HG02798 (cell line): ENCODE measurements around the gene PEF1.

ENCODE experiments used
- ATAC-seq: cut with Tn5 transposase; IDR thresholded peaks from one replicate; pipeline ENCODE4 v1.9.1; 2021; ENCODE audit warnings: mild to moderate bottlenecking; ENCODE audit not compliant: unreplicated experiment, poor library complexity

The PEF1 gene

DNA sequence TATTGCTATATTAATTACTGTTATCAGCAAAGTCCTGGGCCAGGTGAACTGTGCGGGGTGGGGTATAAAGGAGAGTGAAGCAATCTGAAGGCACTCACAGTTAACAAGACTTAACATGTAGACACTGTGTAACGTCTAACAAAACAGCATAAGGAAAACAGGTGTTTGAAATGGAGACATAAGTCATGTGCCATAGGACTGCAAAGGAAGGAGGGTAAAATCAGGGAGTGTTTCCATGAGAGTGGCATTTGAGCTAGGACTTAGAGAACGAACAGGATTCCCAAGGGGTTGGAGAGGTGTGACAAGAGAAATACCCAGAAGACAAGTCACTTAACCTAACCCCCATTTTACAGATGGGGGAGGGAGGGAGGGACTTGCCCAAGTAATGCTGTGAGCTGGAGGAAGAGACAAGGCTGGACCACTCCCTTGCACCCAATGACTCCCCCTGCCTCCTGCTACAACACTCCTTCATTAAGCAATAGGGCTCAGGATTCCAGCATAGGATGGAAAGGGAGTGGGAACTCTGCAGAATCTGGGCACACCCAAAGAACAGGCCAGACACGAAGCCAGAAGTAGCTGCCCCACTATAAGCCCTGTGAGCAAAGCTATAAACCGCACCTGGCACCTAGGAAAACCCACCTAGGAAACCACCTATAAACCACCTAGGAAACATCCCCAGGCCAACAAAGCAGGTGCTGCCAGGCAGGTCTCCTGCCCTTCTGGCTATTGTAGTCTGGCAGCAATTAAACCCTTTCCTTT lies 6.6 kb downstream of the PEF1 start:
- ATAC-seq, result no peak

DNA sequence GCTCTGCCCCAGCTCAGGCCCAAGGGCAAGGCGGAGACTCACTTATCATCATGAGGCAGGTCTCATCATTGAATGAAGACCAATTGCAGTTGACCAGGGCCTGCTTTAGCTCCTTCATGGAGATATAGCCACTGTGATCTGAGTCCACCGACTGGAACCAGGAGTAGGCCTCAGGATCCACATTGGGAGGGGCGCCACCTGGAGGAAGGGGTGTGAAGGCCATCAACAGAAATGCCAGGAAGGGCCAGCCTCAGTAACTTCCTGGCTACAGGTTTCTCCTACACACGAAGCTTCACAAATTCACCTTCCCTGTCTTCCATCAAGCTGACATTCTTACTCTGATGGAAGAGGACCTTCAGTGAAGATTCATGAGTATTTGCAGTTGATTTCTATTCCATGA lies 11.6 kb downstream of the PEF1 start:
- ATAC-seq, result no peak

DNA sequence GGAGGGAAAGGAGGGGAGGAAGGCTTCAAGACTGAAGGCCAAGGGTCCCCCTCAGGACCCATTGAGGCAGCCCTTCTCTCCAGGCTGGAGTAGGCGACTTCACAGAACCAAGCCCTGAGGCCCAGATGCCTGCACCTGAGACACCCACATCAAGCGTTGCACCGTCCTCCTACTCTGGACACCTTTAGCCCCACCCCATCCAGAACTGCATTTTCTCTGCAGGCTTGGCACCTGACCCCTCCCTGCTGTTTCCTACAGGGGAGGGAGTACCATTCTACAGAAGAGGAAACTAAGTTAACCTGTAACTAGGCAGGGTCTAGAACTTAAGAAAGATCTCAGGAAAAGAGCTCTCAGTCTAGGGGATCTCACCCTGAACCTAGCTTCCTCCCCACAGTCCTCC lies 12.0 kb downstream of the PEF1 start:
- no peak for ATAC-seq

DNA sequence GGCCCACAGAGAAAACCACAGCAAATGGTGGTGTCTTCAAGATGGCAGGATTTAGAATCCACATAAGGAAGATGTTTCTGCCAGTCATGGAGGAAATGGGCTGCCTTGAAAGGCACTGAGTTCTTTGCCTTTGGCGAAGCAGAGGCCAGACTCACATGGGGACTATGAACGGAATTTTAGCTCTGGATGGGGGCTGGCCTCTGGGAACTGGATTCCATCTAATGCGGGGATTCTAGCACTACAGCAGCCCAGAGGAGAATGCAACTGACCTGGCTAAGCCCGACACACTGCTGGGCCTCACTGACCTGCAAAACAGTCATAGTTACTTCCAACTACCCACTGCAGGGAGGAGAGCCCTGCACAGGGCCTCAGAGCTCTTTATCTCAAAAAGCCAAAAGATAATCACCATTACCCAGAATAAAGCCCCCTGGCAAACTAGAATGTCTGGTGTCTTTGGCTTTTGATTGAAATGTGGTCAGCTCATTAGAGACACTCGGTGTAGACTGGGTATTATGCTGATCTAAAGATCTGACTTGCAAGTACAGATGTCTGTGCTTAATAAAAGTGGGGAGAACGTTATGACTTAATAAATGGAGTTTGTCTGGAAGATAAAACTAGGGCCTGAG lies 15.6 kb downstream of the PEF1 start:
- no peak for ATAC-seq

DNA sequence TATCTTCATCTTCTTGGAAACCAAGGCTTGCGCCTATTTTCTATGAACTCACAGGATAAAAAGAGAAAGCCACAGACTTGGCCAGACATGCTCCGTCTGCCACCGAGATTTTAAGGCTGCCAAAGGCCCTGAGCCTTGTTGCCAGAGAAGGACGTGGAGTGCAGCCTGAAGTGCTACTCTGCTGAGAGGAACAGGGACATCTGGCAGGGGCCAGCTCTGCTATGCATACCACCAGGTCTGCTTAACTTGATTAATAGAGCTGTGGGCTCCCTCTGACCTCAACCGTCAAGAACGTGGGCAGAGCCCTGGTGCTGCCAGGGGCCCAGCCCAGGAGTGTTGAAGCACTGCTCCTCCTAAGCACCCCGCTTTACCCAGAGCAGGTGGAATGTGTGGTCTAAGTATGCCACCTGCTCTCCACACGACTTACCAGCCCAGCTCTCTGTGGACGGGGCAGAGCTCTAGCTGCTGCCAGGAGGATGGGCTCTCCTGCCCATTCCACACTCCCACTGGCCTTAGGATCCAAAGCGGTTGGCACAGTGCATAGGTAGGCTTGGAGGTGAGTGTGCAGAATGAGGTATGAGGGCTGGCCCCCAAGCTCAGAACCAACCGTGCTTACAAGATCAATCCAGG lies 16.6 kb downstream of the PEF1 start:
- no peak for ATAC-seq

DNA sequence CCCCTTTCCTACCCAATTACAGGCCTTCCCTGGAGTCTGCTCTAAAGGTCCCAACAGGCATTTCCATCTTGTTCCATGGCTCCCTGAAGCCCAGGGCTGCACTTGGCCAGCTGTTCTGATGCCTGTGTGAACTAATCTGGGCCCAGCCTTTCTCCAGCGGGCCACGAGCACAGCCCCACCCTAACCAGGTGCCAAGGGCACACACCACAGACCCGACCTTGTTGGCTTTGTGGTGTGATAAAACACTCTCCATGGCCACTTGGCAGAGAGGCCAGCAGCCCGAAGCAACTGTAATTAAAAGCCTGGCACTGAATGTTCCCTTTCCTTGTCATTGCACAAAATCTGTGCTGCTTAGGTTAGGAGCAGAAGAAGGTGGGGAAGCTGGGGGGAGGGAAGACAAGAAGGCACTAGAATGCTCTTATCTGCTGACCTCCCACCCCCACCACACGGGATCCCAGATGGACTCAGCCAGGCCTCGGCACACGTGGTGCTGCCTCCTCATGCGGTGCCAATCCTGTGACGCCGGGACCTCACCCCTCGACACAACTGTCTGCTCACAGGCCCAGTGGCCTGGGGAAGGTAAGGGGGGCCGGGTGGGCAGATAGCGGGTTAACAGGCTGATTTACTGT lies 17.3 kb downstream of the PEF1 start:
- no peak for ATAC-seq

DNA sequence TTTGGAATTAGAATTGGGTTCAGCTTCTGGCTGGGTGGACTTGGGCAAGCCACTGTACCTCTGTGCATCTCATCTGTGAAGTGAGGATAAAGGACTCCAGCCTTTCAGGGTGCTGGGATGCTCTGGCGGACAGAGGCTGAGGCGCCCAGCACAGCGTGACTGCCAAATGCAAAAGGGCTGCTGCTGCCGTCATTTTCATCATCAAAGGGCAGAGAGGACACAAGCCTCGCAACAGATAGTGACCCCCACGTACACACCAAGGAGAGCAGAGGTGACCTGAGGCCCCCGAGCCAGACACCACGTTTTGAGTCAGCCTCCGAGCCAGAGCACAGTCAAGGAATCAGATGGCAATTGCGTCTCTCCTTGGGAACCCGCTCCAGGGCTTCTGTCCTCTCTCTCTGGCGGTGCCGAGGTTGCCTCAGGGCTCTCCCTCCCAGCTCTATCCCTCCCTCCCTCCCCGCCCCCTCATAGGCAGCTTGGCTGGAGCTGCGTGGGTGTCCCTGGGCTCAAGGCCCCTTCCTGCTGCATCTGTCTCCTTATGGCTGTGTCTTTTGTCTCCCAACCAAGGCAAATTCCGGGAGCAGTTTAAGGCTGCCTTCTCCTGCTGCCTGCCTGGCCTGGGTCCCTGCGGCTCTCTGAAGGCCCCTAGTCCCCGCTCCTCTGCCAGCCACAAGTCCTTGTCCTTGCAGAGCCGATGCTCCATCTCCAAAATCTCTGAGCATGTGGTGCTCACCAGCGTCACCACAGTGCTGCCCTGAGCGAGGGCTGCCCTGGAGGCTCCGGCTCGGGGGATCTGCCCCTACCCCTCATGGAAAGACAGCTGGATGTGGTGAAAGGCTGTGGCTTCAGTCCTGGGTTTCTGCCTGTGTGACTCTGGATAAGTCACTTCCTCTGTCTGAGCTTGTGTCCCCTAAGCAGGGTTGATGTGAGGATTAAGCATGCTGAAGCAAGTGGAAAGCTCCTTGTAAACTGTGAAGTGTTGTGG lies 18.2 kb downstream of the PEF1 start:
- ATAC-seq, result no peak

DNA sequence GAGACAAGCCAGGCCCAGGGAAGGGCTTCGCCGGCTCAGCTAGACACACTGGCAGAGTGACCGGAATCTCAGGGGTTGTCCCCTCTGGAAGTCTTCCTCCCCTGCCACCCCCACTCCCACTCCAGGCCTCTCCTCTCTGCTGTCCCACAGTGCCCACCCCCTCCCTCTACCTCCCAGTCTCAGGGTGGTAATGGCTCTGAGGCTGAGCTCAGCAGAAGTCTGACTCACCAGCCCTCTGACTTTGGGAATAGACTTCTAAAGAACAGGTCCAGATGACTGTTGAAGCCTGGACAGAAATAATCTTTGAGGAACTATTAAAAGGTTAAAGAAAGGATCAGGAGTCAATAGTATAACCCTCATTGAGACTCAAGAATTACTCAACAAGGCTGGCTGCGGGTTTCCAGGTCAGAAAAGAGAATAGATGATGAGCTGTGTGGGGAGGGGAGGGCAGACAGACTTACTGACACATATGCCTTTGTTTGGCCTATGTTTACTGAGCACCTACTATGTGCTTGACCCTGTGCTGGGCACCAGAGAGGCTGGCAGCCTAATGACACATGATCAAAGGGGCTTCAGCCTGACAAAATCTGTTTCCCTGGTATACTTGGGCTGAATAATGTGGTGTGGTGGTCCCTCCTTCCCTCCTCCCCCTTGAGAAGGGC lies 19.0 kb downstream of the PEF1 start:
- ATAC-seq, result no peak

DNA sequence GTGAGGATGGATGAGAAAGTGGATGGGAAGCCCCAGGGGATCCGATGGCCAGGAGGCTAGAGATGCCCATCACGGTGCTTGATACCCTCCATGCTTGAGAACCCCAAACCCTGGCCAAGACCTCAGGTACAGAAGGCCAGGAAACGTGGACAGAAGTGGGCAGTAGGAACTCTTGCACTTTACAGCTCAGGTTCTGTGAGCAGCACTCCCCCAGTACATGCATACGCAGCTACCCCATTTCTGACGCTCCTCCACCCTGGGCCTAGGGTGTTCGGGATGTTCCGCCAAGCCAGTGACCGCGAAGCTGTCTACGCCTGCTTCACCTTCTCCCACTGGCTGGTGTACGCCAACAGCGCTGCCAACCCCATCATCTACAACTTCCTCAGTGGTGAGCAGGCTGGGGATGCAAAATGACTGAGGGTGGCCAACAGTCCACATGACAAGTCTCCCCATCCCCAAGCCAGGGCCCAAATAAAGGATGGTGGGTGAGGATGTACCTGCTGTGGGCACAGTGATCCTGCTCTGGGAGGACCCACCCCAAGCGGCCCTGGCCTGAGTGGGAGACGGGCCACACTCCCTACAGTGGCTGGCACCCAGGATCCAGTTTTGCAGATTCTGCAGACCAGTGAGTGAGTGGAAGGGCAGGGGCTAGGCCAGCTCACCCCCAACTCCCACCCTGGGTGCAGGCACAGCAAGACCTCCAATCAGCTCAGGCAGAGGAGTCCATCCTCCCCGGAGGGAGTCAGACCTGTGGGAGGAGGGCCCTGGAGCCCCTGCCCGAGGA lies 19.8 kb downstream of the PEF1 start:
- no peak for ATAC-seq

DNA sequence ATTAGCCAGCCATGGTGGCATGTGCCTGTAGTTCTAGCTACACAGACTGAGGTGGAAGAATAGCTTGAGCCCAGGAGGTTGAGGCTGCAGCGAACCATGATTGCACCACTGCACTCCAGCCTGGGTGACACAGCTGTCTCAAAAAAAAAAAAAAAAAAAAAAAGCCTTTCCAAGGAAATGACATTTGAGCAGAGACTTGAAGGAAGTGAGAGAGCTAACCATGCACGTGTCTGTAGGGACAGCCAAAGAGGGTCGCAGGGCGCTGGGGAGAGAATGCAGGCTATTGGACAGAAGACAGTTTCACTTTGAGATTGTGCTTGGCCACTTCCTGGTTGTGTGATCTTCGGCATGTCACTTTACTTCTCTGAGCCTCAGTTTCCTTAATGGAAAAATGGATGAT lies 20.4 kb downstream of the PEF1 start:
- no peak for ATAC-seq

DNA sequence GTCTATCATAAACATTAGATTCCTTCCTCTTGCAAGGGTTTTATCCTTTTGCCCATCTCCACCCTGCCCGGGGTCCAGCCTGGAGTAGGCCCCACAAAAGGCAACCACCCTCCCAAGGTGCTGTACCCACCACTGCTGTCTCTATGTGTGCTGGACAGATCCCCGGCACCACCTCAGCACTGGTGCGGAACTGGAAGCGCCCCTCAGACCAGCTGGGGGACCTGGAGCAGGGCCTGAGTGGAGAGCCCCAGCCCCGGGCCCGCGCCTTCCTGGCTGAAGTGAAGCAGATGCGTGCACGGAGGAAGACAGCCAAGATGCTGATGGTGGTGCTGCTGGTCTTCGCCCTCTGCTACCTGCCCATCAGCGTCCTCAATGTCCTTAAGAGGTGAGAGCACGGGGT lies 21.3 kb downstream of the PEF1 start:
- ATAC-seq, result no peak

DNA sequence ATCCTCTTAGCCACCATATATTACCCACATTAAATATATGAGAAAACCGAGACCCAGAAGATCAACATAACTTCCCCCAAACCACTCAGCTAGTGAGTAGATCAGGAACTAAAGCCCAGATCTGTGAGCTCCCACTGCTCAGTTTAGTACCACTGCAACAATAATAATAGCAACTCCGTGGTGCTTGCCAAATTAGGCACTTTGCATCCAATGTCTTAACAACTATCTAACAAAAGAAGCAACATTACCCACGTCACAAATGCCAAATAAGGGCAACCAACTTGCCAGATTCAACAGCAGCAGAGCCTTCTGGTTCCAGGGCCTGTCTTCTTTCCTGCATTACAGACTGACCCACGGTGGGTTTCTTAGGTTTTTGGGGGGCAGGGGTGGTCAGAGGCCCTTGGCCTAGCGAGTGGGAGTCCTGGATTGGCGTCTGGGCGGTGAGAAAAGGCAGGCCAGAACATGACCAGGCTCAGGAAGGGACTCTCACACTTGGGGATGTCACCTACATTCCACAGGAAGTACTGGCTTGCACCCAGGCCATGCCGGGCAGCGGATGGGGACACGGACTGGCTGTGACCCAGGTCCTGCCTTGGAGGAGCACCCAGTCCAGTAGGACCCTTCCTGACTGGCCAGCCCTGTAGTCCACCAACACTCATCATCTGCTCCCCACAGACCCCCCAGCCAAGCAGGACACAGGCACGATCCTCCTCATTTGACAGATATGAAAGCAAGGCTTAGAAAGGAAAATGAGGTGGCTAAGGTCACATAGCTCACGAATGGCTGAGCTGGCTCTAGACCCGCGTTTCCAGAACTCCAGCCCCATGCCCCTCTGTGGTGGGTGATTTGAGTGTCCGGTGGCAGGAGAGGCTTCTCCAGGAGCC lies 22.6 kb downstream of the PEF1 start:
- ATAC-seq, result no peak

DNA sequence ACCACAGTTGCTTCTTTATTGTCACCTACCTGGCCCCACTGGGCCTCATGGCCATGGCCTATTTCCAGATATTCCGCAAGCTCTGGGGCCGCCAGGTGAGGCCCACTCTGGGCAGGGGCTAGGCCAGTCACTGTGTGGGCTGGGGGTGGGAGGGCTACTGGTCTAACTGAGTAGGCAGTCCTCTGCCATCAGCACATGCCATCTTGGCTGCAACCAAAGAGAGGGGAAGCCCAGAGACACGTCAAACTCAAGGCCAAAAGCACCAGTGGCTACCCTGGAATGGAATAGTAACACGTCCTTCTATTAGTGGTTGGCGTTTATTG lies 23.2 kb downstream of the PEF1 start:
- ATAC-seq, result no peak

DNA sequence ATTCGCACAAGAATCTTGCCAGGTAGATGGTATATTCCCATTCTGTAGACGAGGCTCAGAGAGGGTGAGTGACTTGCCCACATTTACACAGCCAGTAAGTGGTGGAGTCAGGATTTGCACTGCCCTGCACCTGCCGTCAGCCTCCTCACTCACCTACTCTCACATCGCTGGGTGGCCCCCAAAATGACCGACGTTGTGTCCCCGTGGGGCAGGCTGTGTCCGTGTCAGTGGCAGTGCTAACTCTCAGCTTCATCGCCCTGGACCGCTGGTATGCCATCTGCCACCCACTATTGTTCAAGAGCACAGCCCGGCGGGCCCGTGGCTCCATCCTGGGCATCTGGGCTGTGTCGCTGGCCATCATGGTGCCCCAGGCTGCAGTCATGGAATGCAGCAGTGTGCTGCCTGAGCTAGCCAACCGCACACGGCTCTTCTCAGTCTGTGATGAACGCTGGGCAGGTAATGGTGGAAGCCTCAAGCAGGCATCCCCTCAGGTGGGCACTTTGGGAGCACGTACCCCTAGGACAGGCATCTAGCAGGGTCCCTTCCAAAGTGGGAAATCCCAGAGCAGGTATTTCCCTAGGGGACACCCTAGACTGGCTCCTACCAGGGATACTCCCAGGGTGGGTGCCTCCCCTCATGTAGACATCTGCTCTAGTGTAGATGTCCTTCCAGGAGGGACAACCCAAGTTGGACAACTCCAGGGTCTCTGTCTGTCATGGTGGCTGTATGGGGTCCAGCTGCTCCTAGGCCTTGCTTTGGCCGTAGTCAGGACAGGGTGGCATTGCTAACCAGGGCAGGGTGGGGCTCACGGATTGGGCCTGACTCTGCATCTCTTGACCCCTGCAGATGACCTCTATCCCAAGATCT lies 23.8 kb downstream of the PEF1 start:
- no peak for ATAC-seq

DNA sequence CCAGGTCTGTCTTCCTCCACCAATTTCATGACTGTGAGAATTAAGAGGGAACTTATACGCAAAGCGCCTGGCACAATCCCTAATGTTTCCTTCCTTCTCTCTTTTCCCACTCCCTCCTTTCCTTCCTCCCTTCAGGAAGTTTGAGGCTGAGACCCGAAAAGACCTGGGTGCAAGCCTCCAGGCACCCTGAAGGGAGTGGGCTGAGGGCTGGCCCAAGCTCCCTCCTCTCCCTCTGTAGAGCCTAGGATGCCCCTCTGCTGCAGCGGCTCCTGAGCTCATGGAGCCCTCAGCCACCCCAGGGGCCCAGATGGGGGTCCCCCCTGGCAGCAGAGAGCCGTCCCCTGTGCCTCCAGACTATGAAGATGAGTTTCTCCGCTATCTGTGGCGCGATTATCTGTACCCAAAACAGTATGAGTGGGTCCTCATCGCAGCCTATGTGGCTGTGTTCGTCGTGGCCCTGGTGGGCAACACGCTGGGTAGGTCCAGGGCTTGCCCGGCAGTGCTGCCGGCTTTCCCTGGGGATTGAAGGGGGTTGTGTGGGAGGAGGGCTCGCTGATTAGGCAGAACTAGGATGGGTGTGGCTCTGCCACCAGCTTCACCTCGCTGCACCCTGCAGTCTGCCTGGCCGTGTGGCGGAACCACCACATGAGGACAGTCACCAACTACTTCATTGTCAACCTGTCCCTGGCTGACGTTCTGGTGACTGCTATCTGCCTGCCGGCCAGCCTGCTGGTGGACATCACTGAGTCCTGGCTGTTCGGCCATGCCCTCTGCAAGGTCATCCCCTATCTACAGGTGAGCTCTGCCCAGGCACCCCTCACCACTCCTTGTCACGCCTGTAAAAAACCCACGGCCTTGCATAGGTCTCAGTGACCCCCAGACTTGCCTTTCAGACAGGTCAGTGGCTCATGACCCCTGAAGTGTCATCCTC lies 25.5 kb downstream of the PEF1 start:
- ATAC-seq, result no peak
